HepG2 (cell line): ENCODE measurements around the gene GTF2H1. TPM values are rescaled to one million over a fixed set of nuclear protein-coding genes. Genes with fewer than 3 reads are reported as not detected.

Experiments used
- AGO2 ChIP-seq: fragments of 200-400 bp; formaldehyde crosslinking; optimal IDR thresholded peaks from 2 replicates; pipeline ENCODE3; 2017; ENCODE audit warnings: mild to moderate bottlenecking, low read depth, low read length, moderate library complexity
- ARNT2 ChIP-seq: sonication (generic); formaldehyde crosslinking; IDR thresholded peaks from 2 replicates; pipeline ENCODE4 v1.8.0; 2022; ENCODE audit warnings: mild to moderate bottlenecking, low read depth, missing genetic modification reagents, moderate library complexity
- CBX1 ChIP-seq: IDR thresholded peaks from one replicate; pipeline ENCODE4 v1.6.1; 2016; ENCODE audit warnings: antibody characterized with exemption, low read depth
- HIC2 ChIP-seq: sonication (generic); formaldehyde crosslinking; IDR thresholded peaks from 2 replicates; pipeline ENCODE4 v1.9.0; 2022; ENCODE audit warnings: low read depth, missing genetic modification reagents
- HNF1A ChIP-seq, 2 experiments: sonication (generic) in 1 of 2; formaldehyde crosslinking in 1 of 2; IDR thresholded peaks; 2 replicates each; pipeline versions ENCODE4 v1.4.0 to v1.6.1; 2016 to 2020; ENCODE audit warnings: borderline replicate concordance in 1 of 2, low read depth in 1 of 2, mild to moderate bottlenecking in 1 of 2, missing genetic modification reagents in 1 of 2
- IRF2 ChIP-seq: IDR thresholded peaks from 2 replicates; pipeline ENCODE4 v1.6.1; 2018; ENCODE audit warnings: missing genetic modification reagents, missing compliant biosample characterization
- IRX3 ChIP-seq: sonication (generic); formaldehyde crosslinking; IDR thresholded peaks from 2 replicates; pipeline ENCODE4 v1.8.1; 2023; ENCODE audit warnings: mild to moderate bottlenecking, low read depth, missing genetic modification reagents, borderline replicate concordance
- MZF1 ChIP-seq: sonication (generic); formaldehyde crosslinking; IDR thresholded peaks from 2 replicates; pipeline ENCODE4 v1.8.1; 2023; ENCODE audit warnings: mild to moderate bottlenecking, missing genetic modification reagents, borderline replicate concordance
- PAF1 ChIP-seq: IDR thresholded peaks from 2 replicates; pipeline ENCODE4 v1.6.1; 2016; ENCODE audit warnings: missing genetic modification reagents, missing compliant biosample characterization
- SALL1 ChIP-seq: sonication (generic); formaldehyde crosslinking; IDR thresholded peaks from 2 replicates; pipeline ENCODE4 v1.8.0; 2022; ENCODE audit warnings: mild to moderate bottlenecking, missing genetic modification reagents
- TAF15 ChIP-seq: fragments of 200-400 bp; formaldehyde crosslinking; IDR thresholded peaks from one replicate; pipeline ENCODE4 v1.6.1; 2018; ENCODE audit warnings: mild to moderate bottlenecking, low read depth, low read length; ENCODE audit not compliant: poor library complexity, severe bottlenecking
- THAP8 ChIP-seq: sonication (generic); formaldehyde crosslinking; IDR thresholded peaks from 2 replicates; pipeline ENCODE4 v1.5.1; 2020; ENCODE audit warnings: missing genetic modification reagents, mild to moderate bottlenecking, borderline replicate concordance
- TRAFD1 ChIP-seq: sonication (generic); formaldehyde crosslinking; IDR thresholded peaks from 2 replicates; pipeline ENCODE4 v1.5.1; 2020; ENCODE audit warnings: missing genetic modification reagents, mild to moderate bottlenecking, borderline replicate concordance
- ZNF230 ChIP-seq: sonication (generic); formaldehyde crosslinking; IDR thresholded peaks from 2 replicates; pipeline ENCODE4 v1.4.0; 2020; ENCODE audit warnings: mild to moderate bottlenecking, missing genetic modification reagents
- ZNF260 ChIP-seq: sonication (generic); formaldehyde crosslinking; IDR thresholded peaks from 2 replicates; pipeline ENCODE4 v1.4.0; 2020; ENCODE audit warnings: missing genetic modification reagents, low read depth, mild to moderate bottlenecking, borderline replicate concordance
- ZNF460 ChIP-seq: sonication (generic); formaldehyde crosslinking; IDR thresholded peaks from 2 replicates; pipeline ENCODE4 v1.5.1; 2020; ENCODE audit warnings: missing genetic modification reagents, mild to moderate bottlenecking, borderline replicate concordance
- ZNF747 ChIP-seq: sonication (generic); formaldehyde crosslinking; IDR thresholded peaks from 2 replicates; pipeline ENCODE4 v1.8.1; 2023; ENCODE audit warnings: missing genetic modification reagents, mild to moderate bottlenecking, borderline replicate concordance
- ZNF761 ChIP-seq: sonication (generic); formaldehyde crosslinking; conservative IDR thresholded peaks from 2 replicates; pipeline ENCODE4 v1.4.0; 2020; ENCODE audit warnings: mild to moderate bottlenecking, missing genetic modification reagents
- ZNF766 ChIP-seq: sonication (generic); formaldehyde crosslinking; IDR thresholded peaks from 2 replicates; pipeline ENCODE4 v1.5.0; 2020; ENCODE audit warnings: missing genetic modification reagents, borderline replicate concordance
- ZSCAN20 ChIP-seq: sonication (generic); formaldehyde crosslinking; IDR thresholded peaks from 2 replicates; pipeline ENCODE4 v1.4.0; 2020; ENCODE audit warnings: missing genetic modification reagents, mild to moderate bottlenecking, borderline replicate concordance
- polyA plus RNA-seq, 8 experiments: library from polyadenylated mRNA; depleted of rRNA in 3 of 8; stranded (reverse) in 7 of 8; unstranded in 1 of 8; fragments of >200 nt; fragmentation: Illumina TruSeq in 4 of 8; extraction: Trizol in 4 of 8; gene quantifications; 2 replicates each; pipeline versions ENCODE4 v1.2.1 to v1.2.3, GENCODE V29; 2011 to 2016; ENCODE audit warnings: low read depth in 4 of 8, missing spikeins in 1 of 8, mixed read lengths in 1 of 8; ENCODE audit not compliant: insufficient read depth in 1 of 8
- total RNA-seq, 5 experiments: library from RNA; depleted of rRNA; stranded (reverse); fragments of >200 nt; fragmentation: Illumina TruSeq; extraction: Trizol; gene quantifications; 2 replicates each; pipeline ENCODE4 v1.2.3, GENCODE V29; 2016; ENCODE audit warnings: low read depth in 1 of 5

GTF2H1 gene
- total and polyA plus RNA-seq, 2 of the 13 experiments (the other 11 are each of a cell fraction or from before 2014, with no cell fraction given), result 15.7 to 51.4 TPM

- no peak for TF ChIP-seq TAF15
- TF ChIP-seq IRX3 (CRISPR knock-in tag), result no peak
- TF ChIP-seq CBX1, result no peak
- no peak for TF ChIP-seq ZNF761
- peak; percentile 42; the same call in 1 of the 2 replicates for TF ChIP-seq ZNF747 (CRISPR knock-in tag)
- no peak for TF ChIP-seq HNF1A (IDR thresholded peaks at IDR 0.05; ENCODE audit: low read depth)
- no peak for TF ChIP-seq HNF1A (CRISPR knock-in tag; IDR thresholded peaks at IDR 0.05; ENCODE audit: borderline replicate concordance)
- no peak for TF ChIP-seq TRAFD1 (CRISPR knock-in tag)
- peak; percentile 92; the same call in 1 of the 2 replicates for TF ChIP-seq PAF1
- TF ChIP-seq ZNF230 (CRISPR knock-in tag), result no peak
- TF ChIP-seq ZNF460 (CRISPR knock-in tag), result peak; percentile 75
- TF ChIP-seq ZSCAN20 (CRISPR knock-in tag), result no peak
- TF ChIP-seq ZNF260 (CRISPR knock-in tag), result no peak
- no peak for TF ChIP-seq MZF1 (CRISPR knock-in tag)
- TF ChIP-seq HIC2, result no peak
- TF ChIP-seq ARNT2 (CRISPR knock-in tag), result 0 out of 2 replicates have a peak, but pooled peaks have one; percentile 46
- peak; percentile 77; the same call in 1 of the 2 replicates for TF ChIP-seq ZNF766
- TF ChIP-seq AGO2, result peak; percentile 67
- peak; percentile 58; the same call in 1 of the 2 replicates for TF ChIP-seq SALL1
- TF ChIP-seq THAP8, result no peak
- no peak for TF ChIP-seq IRF2
These were observed 86.4 kb downstream of the GTF2H1 start (continued) for GRCh38 chr11:18408558-18409291.
